RWPE1 (cell line): ENCODE results near the gene CREM.

ENCODE experiments used
- CTCF ChIA-PET: fragments of 350-600 bp; sonication (Branson Sonifier 250); formaldehyde crosslinking; extraction: SDS; loops from one replicate; lab custom pipeline; 2021; lab: Yijun Ruan, JAX
- POLR2A ChIA-PET: fragments of 400-600 bp; formaldehyde crosslinking; extraction: SDS; loops from one replicate; lab custom pipeline; 2020; ENCODE audit warnings: antibody characterized with exemption; ENCODE audit not compliant: low non-redundant PET; lab: Yijun Ruan, JAX
- DNase-seq: peaks from one replicate; pipeline ENCODE4 v3.0.0; 2012; ENCODE audit warnings: low spot score
- H3K27ac ChIP-seq: fragments of 450-650 bp; 2 replicates; pipeline ENCODE4 v1.5.1; 2017
- CTCF ChIP-seq: fragments of 450-650 bp; conservative IDR thresholded peaks from 2 replicates; pipeline ENCODE4 v1.5.1; 2017; ENCODE audit warnings: low read depth, mild to moderate bottlenecking

Gene CREM

GRCh38 chr10:35130663-35131062 is 4.0 kb downstream of the CREM start:
- no peak for TF ChIP-seq CTCF
- POLR2A ChIA-PET: no interaction called here

GRCh38 chr10:35132727-35133126 is 6.1 kb downstream of the CREM start:
- no peak for DNase-seq
- TF ChIP-seq CTCF: no peak
- POLR2A ChIA-PET: no interaction called here
- CTCF ChIA-PET: interaction anchor here (0.6 kb wide), 1 partner anchor 507 kb away, joined by 3 read pairs; no protein-coding TSS in a partner anchor
- no peak overlapping the region for H3K27ac ChIP-seq

More at GRCh38 chr10:35130663-35131062, 4.0 kb downstream of the CREM start:
- CTCF ChIA-PET: interaction anchor here (0.7 kb wide), 1 partner anchor 55 kb away, joined by 5 read pairs; no protein-coding TSS in a partner anchor
- H3K27ac ChIP-seq: no peak overlapping the region
- no peak for DNase-seq

GRCh38 chr10:35133586-35133985 is 6.9 kb downstream of the CREM start:
- POLR2A ChIA-PET: no interaction called here

GRCh38 chr10:35135861-35136260 is 9.2 kb downstream of the CREM start:
- POLR2A ChIA-PET: no interaction called here
- no peak for TF ChIP-seq CTCF
- no peak overlapping the region for H3K27ac ChIP-seq
- CTCF ChIA-PET: no interaction called here
- DNase-seq: no peak

More at GRCh38 chr10:35133586-35133985, 6.9 kb downstream of the CREM start:
- no peak overlapping the region for H3K27ac ChIP-seq
- CTCF ChIA-PET: interaction anchor here (0.6 to 0.7 kb wide), 2 partner anchors 50 to 1917 kb away, joined by 3 read pairs; no protein-coding TSS in a partner anchor
- DNase-seq: no peak
- no peak for TF ChIP-seq CTCF

GRCh38 chr10:35136263-35136815 is 9.7 kb downstream of the CREM start:
- CTCF ChIA-PET: no interaction called here

GRCh38 chr10:35140126-35140525 is 13.5 kb downstream of the CREM start:
- TF ChIP-seq CTCF: no peak
- ChIA-PET POLR2A (no interaction called here), CTCF (interaction anchor here (0.6 kb wide), 1 partner anchor 100 kb away, joined by 4 read pairs; no protein-coding TSS in a partner anchor)
- no peak overlapping the region for H3K27ac ChIP-seq
- no peak for DNase-seq

More at GRCh38 chr10:35136263-35136815, 9.7 kb downstream of the CREM start:
- POLR2A ChIA-PET: no interaction called here
- no peak for DNase-seq
- no peak for TF ChIP-seq CTCF
- H3K27ac ChIP-seq: no peak overlapping the region
